ENCODE results near the gene DEGS2. TPM values are rescaled to one million over a fixed set of nuclear protein-coding genes. Genes with fewer than 3 reads are reported as not detected.
"Not testable (repeated sequence)": the region's sequence is repeated elsewhere in the genome, so short reads cannot be mapped to it uniquely, and the experiment has no call there.

Gene DEGS2
- total RNA-seq: 1.3 and 2.5 TPM in 2 replicates

DNA sequence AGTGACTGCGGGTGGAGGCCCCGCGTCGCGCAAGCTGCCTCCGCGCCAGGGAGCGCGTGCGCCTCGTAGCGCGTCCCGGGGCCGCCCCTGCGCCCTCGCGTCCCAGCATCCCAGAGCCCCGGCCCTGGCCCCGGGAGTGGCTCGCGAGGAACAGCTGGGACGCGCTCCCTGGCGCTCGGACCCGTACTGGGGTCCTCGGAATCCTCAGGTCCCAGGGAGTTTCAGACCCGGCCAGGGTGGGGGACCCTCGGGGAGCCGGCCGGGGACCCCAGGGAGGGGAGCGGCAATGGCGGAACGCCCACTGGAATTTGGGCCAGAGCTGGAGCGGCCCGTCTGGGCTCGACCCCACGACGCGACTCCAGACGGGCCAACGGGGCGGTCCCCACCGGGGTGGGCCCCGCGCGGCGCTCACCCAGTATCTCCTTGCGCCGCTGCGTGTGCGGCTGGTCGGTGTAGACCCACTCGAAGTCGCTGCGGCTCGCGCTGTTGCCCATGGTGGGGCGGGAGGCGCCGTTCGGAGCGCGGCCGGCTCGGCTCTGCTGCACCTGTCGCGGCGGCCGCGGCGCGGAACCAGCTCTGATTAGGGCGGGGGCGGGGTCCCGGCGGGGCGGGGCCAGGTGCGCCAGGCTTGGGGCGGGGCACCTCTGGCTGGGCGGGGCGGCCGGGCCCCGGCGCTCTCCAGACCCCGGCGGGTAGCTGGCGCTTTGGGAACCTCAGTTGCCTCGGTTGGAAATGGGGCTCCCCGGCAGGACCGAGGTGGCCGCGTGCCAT lies at the start of gene DEGS2:
TSS of gene DEGS2 (minus strand) at position 552 of the 771 bp plus-strand sequence. CDS start at position 494, 58 bp downstream.
- peak; percentile 83 for ATAC-seq (ENCODE audit: low read depth)
- intact Hi-C loops (cut with micrococcal nuclease): loop anchor here (1.0 to 5.0 kb wide), 7 partner anchors 34 to 218 kb away; partner anchors contain the start of genes EVL, WDR25 and YY1
- H3K9me3 Mint-ChIP-seq: peaks cover 4% of the 10 kb centered on the region
- ChIA-PET POLR2A (interaction anchor here (1.0 to 1.2 kb wide), 4 partner anchors 12 to 94 kb away, joined by 4 to 5 read pairs (median 4); partner anchors contain the start of gene EVL), CTCF (interaction anchor here (1.3 kb wide), 1 partner anchor 34 kb away, joined by 5 read pairs; no protein-coding TSS in a partner anchor)
- peak within 1 kb of the TSS; percentile 66 for H3K27ac Mint-ChIP-seq
- H3K4me1 Mint-ChIP-seq: peaks cover 32% of the 10 kb centered on the region
- DNase-seq: peak; percentile 66
- TF ChIP-seq CTCF (IDR thresholded peaks at IDR 0.05): no peak
- H3K27me3 Mint-ChIP-seq: no peaks in the 10 kb centered on the region
- H3K4me3 Mint-ChIP-seq: peak within 1 kb of the TSS; percentile 70
- no peaks in the 10 kb centered on the region for H3K36me3 Mint-ChIP-seq (ENCODE audit: low read depth)

DNA sequence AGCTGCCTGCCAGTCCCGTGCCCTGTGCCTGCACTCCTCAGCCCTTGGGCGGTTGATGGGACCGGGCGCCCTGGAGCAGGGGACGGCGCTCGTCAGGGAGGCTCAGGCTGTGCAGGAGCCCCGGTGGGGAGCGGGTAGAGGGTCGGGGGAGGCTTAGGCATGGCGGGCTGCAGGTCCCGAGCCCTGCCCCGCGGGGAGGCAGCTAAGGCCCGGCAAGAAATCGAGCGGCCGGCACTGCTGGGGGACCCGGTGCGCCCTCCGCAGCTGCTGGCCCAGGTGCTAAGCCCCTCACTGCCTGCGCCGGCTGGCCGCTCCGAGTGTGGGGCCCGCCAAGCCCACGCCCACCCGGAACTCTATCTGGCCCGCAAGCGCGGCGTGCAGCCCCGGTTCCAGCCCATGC lies 48.7 kb upstream of the DEGS2 start:
- POLR2A ChIA-PET: not testable (repeated sequence)

DNA sequence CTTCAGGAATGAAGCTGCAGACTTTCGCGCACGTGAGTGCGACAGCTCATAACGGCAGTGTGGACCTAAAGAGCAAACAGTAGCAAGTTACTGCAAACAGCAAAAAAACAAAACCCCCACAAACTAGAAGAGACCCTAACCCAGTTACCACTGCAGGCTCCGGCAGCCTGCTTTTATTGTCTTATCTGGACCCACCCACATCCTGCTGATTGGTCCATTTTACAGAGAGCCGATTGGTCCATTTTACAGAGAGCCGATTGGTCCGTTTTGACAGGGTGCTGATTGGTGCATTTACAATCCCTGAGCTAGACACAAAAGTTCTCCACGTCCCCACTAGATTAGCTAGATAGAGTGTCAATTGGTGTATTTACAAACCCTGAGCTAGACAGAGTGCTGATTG lies 48.1 kb upstream of the DEGS2 start:
- H3K36me3 Mint-ChIP-seq (ENCODE audit: low read depth); H3K27ac Mint-ChIP-seq; intact Hi-C loops (cut with micrococcal nuclease); H3K4me1 Mint-ChIP-seq; POLR2A ChIA-PET; ATAC-seq (ENCODE audit: low read depth); H3K4me3 Mint-ChIP-seq; DNase-seq; H3K27me3 Mint-ChIP-seq; H3K9me3 Mint-ChIP-seq: not testable (repeated sequence)
- CTCF ChIA-PET: interaction anchor here (0.8 kb wide), 1 partner anchor 12 kb away, joined by 3 read pairs; no protein-coding TSS in a partner anchor

More for the DNA sequence above, 48.7 kb upstream of the DEGS2 start:
- intact Hi-C loops (cut with micrococcal nuclease); ATAC-seq (ENCODE audit: low read depth); DNase-seq; H3K4me3 Mint-ChIP-seq; H3K27me3 Mint-ChIP-seq; H3K9me3 Mint-ChIP-seq; H3K27ac Mint-ChIP-seq; H3K4me1 Mint-ChIP-seq; H3K36me3 Mint-ChIP-seq (ENCODE audit: low read depth): not testable (repeated sequence)
- CTCF ChIA-PET: interaction anchor here (0.8 kb wide), 1 partner anchor 13 kb away, joined by 3 read pairs; no protein-coding TSS in a partner anchor

DNA sequence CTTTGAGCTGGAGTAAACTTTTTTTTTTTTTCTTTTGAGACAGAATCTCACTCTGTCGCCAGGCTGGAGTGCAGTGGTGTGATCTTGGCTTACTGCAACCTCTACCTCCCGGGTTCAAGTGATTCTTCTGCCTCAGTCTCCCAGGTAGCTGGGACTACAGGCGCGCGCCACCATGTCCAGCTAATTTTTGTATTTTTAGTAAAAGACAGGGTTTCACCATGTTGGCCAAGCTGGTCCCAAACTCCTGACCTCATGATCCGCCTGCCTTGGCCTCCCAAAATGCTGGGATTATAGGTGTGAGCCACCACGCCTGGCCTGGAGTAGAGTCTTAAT lies 45.4 kb upstream of the DEGS2 start:
- H3K9me3 Mint-ChIP-seq; H3K27ac Mint-ChIP-seq; DNase-seq; intact Hi-C loops (cut with micrococcal nuclease); H3K4me3 Mint-ChIP-seq; H3K27me3 Mint-ChIP-seq; ATAC-seq (ENCODE audit: low read depth); H3K4me1 Mint-ChIP-seq; H3K36me3 Mint-ChIP-seq (ENCODE audit: low read depth): not testable (repeated sequence)
- ChIA-PET CTCF (interaction anchor here (1.5 kb wide), 1 partner anchor 12 kb away, joined by 3 read pairs; no protein-coding TSS in a partner anchor), POLR2A (interaction anchor here (0.7 to 1.1 kb wide), 2 partner anchors 12 to 171 kb away, joined by 3 read pairs; a partner anchor contains a TSS)

DNA sequence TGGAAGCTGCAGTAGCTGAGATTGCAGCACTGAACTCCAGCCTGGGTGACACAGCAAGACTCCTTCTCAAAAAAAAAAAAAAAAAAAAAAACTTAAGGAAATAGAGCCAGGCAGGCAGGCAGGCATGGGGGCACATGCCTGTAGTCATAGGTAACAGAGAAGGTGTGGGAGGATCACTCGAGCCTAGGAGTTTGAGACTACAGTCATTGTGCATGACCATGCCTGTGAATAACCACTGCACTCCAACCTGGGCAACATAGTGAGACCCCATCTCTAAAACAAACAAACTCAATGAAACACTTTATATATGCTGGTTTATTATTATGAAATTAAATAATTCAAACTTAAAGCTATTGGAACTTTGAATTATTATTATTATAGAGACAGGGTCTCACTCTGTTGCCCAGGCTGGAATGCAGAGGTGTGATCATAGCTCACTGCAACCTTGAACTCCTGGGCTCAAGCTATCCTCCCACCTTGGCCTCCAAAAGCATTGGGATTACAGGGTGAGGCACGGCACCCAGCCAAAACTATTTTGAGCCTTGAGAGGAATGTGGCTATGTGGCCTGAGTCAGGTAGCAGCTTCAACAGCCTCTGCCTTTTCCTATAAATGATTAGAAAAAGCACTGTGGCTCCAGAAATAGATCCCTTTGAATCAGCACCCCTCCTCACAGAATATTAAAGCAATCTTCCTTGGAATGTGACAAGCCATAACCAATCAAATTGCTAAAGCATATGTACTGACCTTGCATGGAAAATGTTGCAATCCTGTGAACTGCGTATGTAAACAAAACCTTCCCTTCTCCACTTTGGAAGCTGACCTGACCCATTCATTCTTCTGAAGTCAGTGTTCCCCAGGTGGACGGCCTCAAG lies 44.8 kb upstream of the DEGS2 start:
- Mint-ChIP-seq H3K9me3 (no peaks in the 10 kb centered on the region), H3K27me3 (peaks cover 2% of the 10 kb centered on the region), H3K4me1 (no peaks in the 10 kb centered on the region), H3K27ac (no peak overlapping the region), H3K4me3 (no peak overlapping the region), H3K36me3 (ENCODE audit: low read depth) (no peaks in the 10 kb centered on the region)
- intact Hi-C loops (cut with micrococcal nuclease): no loop called here
- ChIA-PET POLR2A (interaction anchor here (0.7 to 1.1 kb wide), 2 partner anchors 12 to 171 kb away, joined by 3 read pairs; a partner anchor contains a TSS), CTCF (interaction anchor here (1.5 kb wide), 1 partner anchor 11 kb away, joined by 3 read pairs; no protein-coding TSS in a partner anchor)
- DNase-seq (no peak), ATAC-seq (ENCODE audit: low read depth) (no peak)
- TF ChIP-seq CTCF (IDR thresholded peaks at IDR 0.05): no peak

DNA sequence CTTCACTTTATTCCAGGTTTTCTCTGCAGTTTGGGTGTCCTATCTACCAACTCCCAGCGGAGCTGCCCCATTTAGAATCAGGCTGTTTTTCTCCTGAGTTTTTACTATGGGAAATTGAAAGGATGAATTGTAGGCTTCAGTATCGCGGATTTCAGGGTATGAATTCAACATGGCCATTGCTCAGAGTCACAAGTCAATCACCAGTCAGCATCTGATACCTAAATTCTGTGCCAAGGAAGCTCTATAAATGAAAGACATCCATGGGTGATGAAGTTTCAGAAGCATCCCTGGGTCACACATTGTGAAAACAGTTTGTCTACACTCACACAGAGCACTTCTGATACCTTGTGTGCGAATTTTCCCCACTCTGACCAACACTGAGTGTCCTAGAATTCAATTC lies 43.7 kb upstream of the DEGS2 start:
- peaks cover 2% of the 10 kb centered on the region for H3K27me3 Mint-ChIP-seq
- H3K36me3 Mint-ChIP-seq (ENCODE audit: low read depth): no peaks in the 10 kb centered on the region
- no peak overlapping the region for H3K4me3 Mint-ChIP-seq
- TF ChIP-seq CTCF (IDR thresholded peaks at IDR 0.05): no peak
- CTCF ChIA-PET: no interaction called here
- POLR2A ChIA-PET: no interaction called here
- H3K9me3 Mint-ChIP-seq: no peaks in the 10 kb centered on the region
- DNase-seq: no peak
- intact Hi-C loops (cut with micrococcal nuclease): no loop called here
- no peaks in the 10 kb centered on the region for H3K4me1 Mint-ChIP-seq
- no peak overlapping the region for H3K27ac Mint-ChIP-seq
- ATAC-seq (ENCODE audit: low read depth): no peak

Data from activated B cell treated with CpG ODN at 0.5 μM for 24 hours (primary cell).